A549 (cell line): ENCODE measurements around the gene ZBTB20. TPM values are rescaled to one million over a fixed set of nuclear protein-coding genes. Genes with fewer than 3 reads are reported as not detected.

Source experiments
- ATAC-seq, 2 experiments: fragments of 200-7000 bp in 1 of 2; fragments of >200 bp in 1 of 2; cut with Nextera tagmentation in 1 of 2; cut with Tn5 transposase in 1 of 2; 3 replicates each; pipeline versions ENCODE4 v1.8.0 to v1.9.1; 2018 to 2020; ENCODE audit warnings: mild to moderate bottlenecking in 1 of 2, moderate library complexity in 1 of 2
- CTCF ChIA-PET: fragments of 300-600 bp; sonication (Branson Sonifier 250); formaldehyde crosslinking; extraction: SDS; loops from one replicate; lab custom pipeline; 2021; ENCODE audit warnings: antibody characterized with exemption, inconsistent platforms; lab: Yijun Ruan, JAX
- POLR2A ChIA-PET: fragments of 350-600 bp; formaldehyde crosslinking; extraction: SDS; loops from one replicate; lab custom pipeline; 2021; ENCODE audit warnings: antibody characterized with exemption, inconsistent platforms; lab: Yijun Ruan, JAX
- DNase-seq, 2 experiments: peaks; one replicate each; pipeline versions ENCODE4 v3.0.0 to v3.0.0-alpha.2; 2011 to 2016; ENCODE audit warnings: low read depth in 1 of 2, low spot score in 1 of 2
- FAIRE-seq: peaks from 2 replicates; lab custom pipeline; 2011; peaks lifted over from hg19 to GRCh38; lab: Jason Lieb, UNC
- H3K27ac ChIP-seq, 2 experiments: fragments of >200 bp; sonication (Bioruptor Twin); formaldehyde crosslinking; 3 replicates each; pipeline ENCODE4 v1.5.1; 2016 to 2017
- H3K4me1 ChIP-seq: fragments of >200 bp; sonication (Bioruptor Twin); formaldehyde crosslinking; 3 replicates; pipeline ENCODE4 v1.6.1; 2016
- H3K4me2 ChIP-seq: fragments of >200 bp; sonication (Bioruptor Twin); formaldehyde crosslinking; 3 replicates; pipeline ENCODE4 v1.6.1; 2016
- H3K4me3 ChIP-seq: fragments of >200 bp; sonication (Bioruptor Twin); formaldehyde crosslinking; 3 replicates; pipeline ENCODE4 v1.5.1; 2016
- H3K9me3 ChIP-seq: fragments of >200 bp; sonication (Bioruptor Twin); formaldehyde crosslinking; 3 replicates; pipeline ENCODE4 v1.6.1; 2016
- CBX2 ChIP-seq: fragments of 200-600 bp; sonication (generic); IDR thresholded peaks from 2 replicates; pipeline ENCODE4 v1.6.1; 2016; ENCODE audit warnings: low read depth, mild to moderate bottlenecking, borderline replicate concordance
- CHD2 ChIP-seq: fragments of 150-350 bp; IDR thresholded peaks from 2 replicates; pipeline ENCODE4 v1.6.1; 2014; ENCODE audit warnings: low read length; ENCODE audit not compliant: partially characterized antibody
- ESRRA ChIP-seq: fragments of 150-350 bp; IDR thresholded peaks from 2 replicates; pipeline ENCODE4 v1.6.1; 2014; ENCODE audit warnings: mild to moderate bottlenecking, low read length, borderline replicate concordance
- FOSB ChIP-seq: fragments of 250-450 bp; sonication (Bioruptor Pico); IDR thresholded peaks from 2 replicates; pipeline ENCODE4 v1.5.0; 2020; ENCODE audit warnings: mild to moderate bottlenecking, moderate library complexity
- HEYL ChIP-seq: fragments of 250-450 bp; sonication (Bioruptor Pico); IDR thresholded peaks from 2 replicates; pipeline ENCODE4 v1.8.0; 2021; ENCODE audit warnings: mild to moderate bottlenecking, moderate library complexity
- KDM1A ChIP-seq: fragments of 200-600 bp; sonication (generic); IDR thresholded peaks from 2 replicates; pipeline ENCODE4 v1.6.1; 2016; ENCODE audit warnings: low read depth, mild to moderate bottlenecking
- MAFK ChIP-seq: fragments of 450-650 bp; IDR thresholded peaks from 2 replicates; pipeline ENCODE4 v1.6.1; 2014; ENCODE audit not compliant: partially characterized antibody
- NFE2L2 ChIP-seq: fragments of 150-350 bp; conservative IDR thresholded peaks from 2 replicates; pipeline ENCODE4 v1.6.1; 2014; ENCODE audit warnings: low read length
- NPAS2 ChIP-seq: fragments of 250-450 bp; sonication (Bioruptor Pico); IDR thresholded peaks from 2 replicates; pipeline ENCODE4 v1.8.0; 2022; ENCODE audit warnings: mild to moderate bottlenecking, moderate library complexity, borderline replicate concordance
- NR3C1 ChIP-seq: fragments of >200 bp; sonication (Bioruptor Twin); formaldehyde crosslinking; IDR thresholded peaks from 3 replicates; pipeline ENCODE4 v1.6.1; 2017
- POLR2A ChIP-seq: IDR thresholded peaks from 2 replicates; pipeline ENCODE4 v1.6.1; 2012; ENCODE audit warnings: mild to moderate bottlenecking, low read length
- RAD21 ChIP-seq, 2 experiments: fragments of >200 bp in 1 of 2; sonication (Bioruptor Twin) in 1 of 2; formaldehyde crosslinking in 1 of 2; IDR thresholded peaks in 1 of 2; conservative IDR thresholded peaks in 1 of 2; 2 replicates in 1 of 2; 3 replicates in 1 of 2; pipeline ENCODE4 v1.6.1; 2012 to 2018; ENCODE audit warnings: inconsistent platforms in 1 of 2
- RNF2 ChIP-seq: fragments of 200-600 bp; sonication (generic); IDR thresholded peaks from 2 replicates; pipeline ENCODE4 v1.6.1; 2016; ENCODE audit warnings: low read depth, mild to moderate bottlenecking, antibody characterized with exemption, moderate library complexity, borderline replicate concordance
- SREBF2 ChIP-seq: fragments of 450-650 bp; IDR thresholded peaks from 2 replicates; pipeline ENCODE4 v1.6.1; 2014; ENCODE audit warnings: mild to moderate bottlenecking, moderate library complexity
- WGBS: methylation state at CpG from one replicate; pipeline ENCODE4 v1.1.6; 2017; ENCODE audit errors: missing lambda C conversion rate; 5-methylcytosine and 5-hydroxymethylcytosine counted together
- polyA plus RNA-seq, 4 experiments: library from polyadenylated mRNA; depleted of rRNA in 3 of 4; stranded (reverse); fragments of >200 nt; fragmentation: RNase III in 1 of 4; extraction: RNeasy Plus Mini Kit Qiagen cat#74134 plus additional on column Dnase treatment in 1 of 4; gene quantifications; 2 replicates in 3 of 4; 3 replicates in 1 of 4; pipeline ENCODE4 v1.2.3, GENCODE V29; 2011 to 2017
- TF ChIP-seq, protein P1 (sequence below): IDR thresholded peaks from 2 replicates; pipeline ENCODE4 v1.6.1; 2012
- TF ChIP-seq, protein P2 (sequence below): fragments of 450-650 bp; IDR thresholded peaks from 2 replicates; pipeline ENCODE4 v1.6.1; 2014; ENCODE audit warnings: antibody characterized with exemption
- TF ChIP-seq, protein P3 (sequence below): IDR thresholded peaks from 2 replicates; pipeline ENCODE4 v1.6.1; 2012; ENCODE audit warnings: low read depth, borderline replicate concordance
- TF ChIP-seq, protein P4 (sequence below): fragments of 200-600 bp; sonication (generic); IDR thresholded peaks from 2 replicates; pipeline ENCODE4 v1.6.1; 2016; ENCODE audit warnings: antibody characterized with exemption, mild to moderate bottlenecking, moderate library complexity

Gene ZBTB20
- polyA plus RNA-seq, 2 of the 4 experiments (the other 2 are of a cell fraction) = 0.85 to 5.0 TPM

DNA sequence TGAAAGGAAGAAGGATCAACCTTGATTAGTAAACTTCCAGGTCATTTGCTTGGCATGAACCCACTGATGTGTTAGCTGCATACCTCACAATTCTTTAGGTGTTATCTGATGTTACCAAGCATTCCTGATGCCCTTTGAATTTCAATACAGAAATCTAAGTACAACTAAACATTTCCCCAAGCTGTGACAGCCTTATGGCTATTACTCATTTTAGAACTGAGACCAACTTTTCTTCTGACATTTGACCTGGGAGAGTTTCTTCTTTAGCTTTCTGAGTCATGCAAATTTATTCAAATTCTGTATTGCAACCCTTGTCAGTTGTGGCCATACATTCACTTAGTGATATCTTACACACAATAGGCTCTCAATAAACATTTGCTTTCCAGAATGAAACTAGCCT is 729.0 kb downstream of the ZBTB20 start:
- ChIA-PET POLR2A (interaction anchor here (1.0 kb wide), 1 partner anchor 134 kb away, joined by 3 read pairs; no protein-coding TSS in a partner anchor), CTCF (interaction anchor here (0.7 to 7.8 kb wide), 22 partner anchors 9 to 536 kb away, joined by 3 to 50 read pairs (median 5); no protein-coding TSS in a partner anchor)
- Histone ChIP-seq H3K27ac (no peak overlapping the region), H3K9me3 (no peaks in the 10 kb centered on the region), H3K4me1 (peaks cover 12% of the 10 kb centered on the region; the same call in 2 of the 3 replicates), H3K4me3 (no peak overlapping the region), H3K4me2 (no peak overlapping the region)
- DNase-seq (no peak), ATAC-seq (no peak), FAIRE-seq (no peak)
- TF ChIP-seq SREBF2 (no peak), ESRRA (no peak), NR3C1 (no peak), POLR2A (no peak), CBX2 (no peak)

DNA sequence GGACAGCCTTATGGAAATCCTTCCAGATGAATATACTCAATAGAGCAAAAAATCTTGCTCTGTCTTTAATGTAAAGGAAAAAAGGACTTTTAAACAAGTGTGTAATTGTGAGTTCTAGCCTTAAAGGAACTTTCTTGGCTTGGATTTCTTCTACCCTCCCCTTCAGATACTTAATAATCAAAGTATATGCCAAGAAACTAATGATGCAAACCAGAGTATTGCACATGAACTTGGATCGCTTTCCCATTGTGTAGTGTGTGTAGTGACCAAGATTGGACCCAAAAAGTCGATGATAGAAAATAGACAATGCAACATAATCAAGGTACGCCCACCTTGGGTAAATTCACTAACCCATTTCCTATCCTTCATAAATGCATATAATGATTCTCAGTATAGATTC is 729.4 kb downstream of the ZBTB20 start:
- no peak for ATAC-seq
- Histone ChIP-seq H3K9me3 (no peaks in the 10 kb centered on the region), H3K4me3 (no peak overlapping the region), H3K4me1 (peaks cover 16% of the 10 kb centered on the region)
- POLR2A ChIA-PET = interaction anchor here (0.6 kb wide), 1 partner anchor 9 kb away, joined by 3 read pairs; no protein-coding TSS in a partner anchor
- DNase-seq = no peak
- TF ChIP-seq FOSB (CRISPR knock-in tag) = no peak
- TF ChIP-seq, protein P1, sequence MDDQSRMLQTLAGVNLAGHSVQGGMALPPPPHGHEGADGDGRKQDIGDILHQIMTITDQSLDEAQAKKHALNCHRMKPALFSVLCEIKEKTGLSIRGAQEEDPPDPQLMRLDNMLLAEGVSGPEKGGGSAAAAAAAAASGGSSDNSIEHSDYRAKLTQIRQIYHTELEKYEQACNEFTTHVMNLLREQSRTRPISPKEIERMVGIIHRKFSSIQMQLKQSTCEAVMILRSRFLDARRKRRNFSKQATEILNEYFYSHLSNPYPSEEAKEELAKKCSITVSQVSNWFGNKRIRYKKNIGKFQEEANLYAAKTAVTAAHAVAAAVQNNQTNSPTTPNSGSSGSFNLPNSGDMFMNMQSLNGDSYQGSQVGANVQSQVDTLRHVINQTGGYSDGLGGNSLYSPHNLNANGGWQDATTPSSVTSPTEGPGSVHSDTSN = no peak
- TF ChIP-seq, all 56 proteins: peak for 0
- FAIRE-seq = no peak
- 92% methylated on average over 3 of the region's 3 CpGs for WGBS
- no peak overlapping the region for H3K4me2 ChIP-seq
- no peak overlapping the region for H3K27ac ChIP-seq
- CTCF ChIA-PET = interaction anchor here (0.7 to 7.8 kb wide), 10 partner anchors 10 to 135 kb away, joined by 3 to 50 read pairs (median 6); no protein-coding TSS in a partner anchor

DNA sequence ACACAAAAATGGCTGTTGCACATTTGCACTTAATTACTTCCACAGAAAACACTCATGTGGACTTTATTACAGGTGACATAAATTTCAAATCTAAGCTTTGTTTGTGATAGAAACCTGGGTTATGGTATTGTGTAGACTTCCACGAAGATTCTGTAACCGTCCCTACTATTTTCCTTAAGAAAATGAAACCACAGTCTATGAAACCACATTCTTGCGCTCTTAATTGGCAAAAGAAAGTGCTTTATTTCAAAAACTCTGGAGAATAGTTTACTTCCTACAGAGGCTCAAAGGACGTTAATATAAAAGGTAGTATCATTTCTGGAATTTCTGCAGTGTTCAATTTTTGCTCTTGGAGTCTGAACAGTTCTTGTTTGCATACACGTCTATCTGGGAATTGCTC is 729.8 kb downstream of the ZBTB20 start:
- H3K4me1 ChIP-seq = peaks cover 20% of the 10 kb centered on the region
- no peak for ATAC-seq
- no peak overlapping the region for H3K4me3 ChIP-seq
- no peak for DNase-seq
- POLR2A ChIA-PET = interaction anchor here (0.6 kb wide), 1 partner anchor 8 kb away, joined by 3 read pairs; no protein-coding TSS in a partner anchor
- no peak for FAIRE-seq
- WGBS = 93% methylated on average over 5 of the region's 5 CpGs
- no peak overlapping the region for H3K27ac ChIP-seq
- no peaks in the 10 kb centered on the region for H3K9me3 ChIP-seq
- H3K4me2 ChIP-seq = no peak overlapping the region
- TF ChIP-seq, protein P1 = no peak
- TF ChIP-seq, protein P2, sequence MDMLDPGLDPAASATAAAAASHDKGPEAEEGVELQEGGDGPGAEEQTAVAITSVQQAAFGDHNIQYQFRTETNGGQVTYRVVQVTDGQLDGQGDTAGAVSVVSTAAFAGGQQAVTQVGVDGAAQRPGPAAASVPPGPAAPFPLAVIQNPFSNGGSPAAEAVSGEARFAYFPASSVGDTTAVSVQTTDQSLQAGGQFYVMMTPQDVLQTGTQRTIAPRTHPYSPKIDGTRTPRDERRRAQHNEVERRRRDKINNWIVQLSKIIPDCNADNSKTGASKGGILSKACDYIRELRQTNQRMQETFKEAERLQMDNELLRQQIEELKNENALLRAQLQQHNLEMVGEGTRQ = no peak
- TF ChIP-seq, protein P3, sequence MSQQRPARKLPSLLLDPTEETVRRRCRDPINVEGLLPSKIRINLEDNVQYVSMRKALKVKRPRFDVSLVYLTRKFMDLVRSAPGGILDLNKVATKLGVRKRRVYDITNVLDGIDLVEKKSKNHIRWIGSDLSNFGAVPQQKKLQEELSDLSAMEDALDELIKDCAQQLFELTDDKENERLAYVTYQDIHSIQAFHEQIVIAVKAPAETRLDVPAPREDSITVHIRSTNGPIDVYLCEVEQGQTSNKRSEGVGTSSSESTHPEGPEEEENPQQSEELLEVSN = no peak
- TF ChIP-seq FOSB (CRISPR knock-in tag) (no peak), NPAS2 (CRISPR knock-in tag) (no peak), MAFK (no peak), RAD21 (conservative IDR thresholded peaks at IDR 0.05 in 1 of 2, IDR thresholded peaks at IDR 0.05 in 1 of 2) (no peak), RNF2 (no peak), SREBF2 (no peak), NFE2L2 (no peak), HEYL (CRISPR knock-in tag) (no peak), KDM1A (no peak), CHD2 (no peak)
- TF ChIP-seq, protein P4, sequence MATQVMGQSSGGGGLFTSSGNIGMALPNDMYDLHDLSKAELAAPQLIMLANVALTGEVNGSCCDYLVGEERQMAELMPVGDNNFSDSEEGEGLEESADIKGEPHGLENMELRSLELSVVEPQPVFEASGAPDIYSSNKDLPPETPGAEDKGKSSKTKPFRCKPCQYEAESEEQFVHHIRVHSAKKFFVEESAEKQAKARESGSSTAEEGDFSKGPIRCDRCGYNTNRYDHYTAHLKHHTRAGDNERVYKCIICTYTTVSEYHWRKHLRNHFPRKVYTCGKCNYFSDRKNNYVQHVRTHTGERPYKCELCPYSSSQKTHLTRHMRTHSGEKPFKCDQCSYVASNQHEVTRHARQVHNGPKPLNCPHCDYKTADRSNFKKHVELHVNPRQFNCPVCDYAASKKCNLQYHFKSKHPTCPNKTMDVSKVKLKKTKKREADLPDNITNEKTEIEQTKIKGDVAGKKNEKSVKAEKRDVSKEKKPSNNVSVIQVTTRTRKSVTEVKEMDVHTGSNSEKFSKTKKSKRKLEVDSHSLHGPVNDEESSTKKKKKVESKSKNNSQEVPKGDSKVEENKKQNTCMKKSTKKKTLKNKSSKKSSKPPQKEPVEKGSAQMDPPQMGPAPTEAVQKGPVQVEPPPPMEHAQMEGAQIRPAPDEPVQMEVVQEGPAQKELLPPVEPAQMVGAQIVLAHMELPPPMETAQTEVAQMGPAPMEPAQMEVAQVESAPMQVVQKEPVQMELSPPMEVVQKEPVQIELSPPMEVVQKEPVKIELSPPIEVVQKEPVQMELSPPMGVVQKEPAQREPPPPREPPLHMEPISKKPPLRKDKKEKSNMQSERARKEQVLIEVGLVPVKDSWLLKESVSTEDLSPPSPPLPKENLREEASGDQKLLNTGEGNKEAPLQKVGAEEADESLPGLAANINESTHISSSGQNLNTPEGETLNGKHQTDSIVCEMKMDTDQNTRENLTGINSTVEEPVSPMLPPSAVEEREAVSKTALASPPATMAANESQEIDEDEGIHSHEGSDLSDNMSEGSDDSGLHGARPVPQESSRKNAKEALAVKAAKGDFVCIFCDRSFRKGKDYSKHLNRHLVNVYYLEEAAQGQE = no peak
- CTCF ChIA-PET = interaction anchor here (0.7 to 2.3 kb wide), 2 partner anchors 18 to 20 kb away, joined by 3 to 10 read pairs; no protein-coding TSS in a partner anchor
